ENCODE data around the gene SLC16A11.

The SLC16A11 gene

DNA sequence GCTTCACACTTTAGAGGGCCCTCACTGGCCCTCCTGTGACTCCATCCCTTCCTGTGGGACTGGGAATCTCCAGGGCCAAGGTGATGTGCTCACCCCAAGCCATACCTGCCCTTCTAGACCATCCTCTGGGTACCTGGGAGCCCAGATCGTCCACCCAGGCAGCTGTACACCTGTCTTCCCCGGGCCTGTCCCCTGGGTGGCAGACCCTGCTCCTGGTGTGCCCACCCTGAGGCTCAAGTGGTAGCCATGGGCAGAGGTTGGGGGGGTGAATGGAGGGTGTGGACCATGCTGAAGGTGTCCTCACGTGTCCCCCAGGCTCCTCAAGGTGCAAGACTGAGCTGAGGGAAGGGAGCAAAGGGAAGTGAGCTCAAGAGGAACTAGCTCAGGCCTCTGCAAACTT is 26.8 kb upstream of the SLC16A11 start:
- ChIA-PET POLR2A (ENCODE audit: low non-redundant PET) (no interaction called here), CTCF (no interaction called here)
- DNase-seq (ENCODE audit: low spot score) = no peak
- no peak overlapping the region for H3K27ac ChIP-seq
- TF ChIP-seq, protein P1, sequence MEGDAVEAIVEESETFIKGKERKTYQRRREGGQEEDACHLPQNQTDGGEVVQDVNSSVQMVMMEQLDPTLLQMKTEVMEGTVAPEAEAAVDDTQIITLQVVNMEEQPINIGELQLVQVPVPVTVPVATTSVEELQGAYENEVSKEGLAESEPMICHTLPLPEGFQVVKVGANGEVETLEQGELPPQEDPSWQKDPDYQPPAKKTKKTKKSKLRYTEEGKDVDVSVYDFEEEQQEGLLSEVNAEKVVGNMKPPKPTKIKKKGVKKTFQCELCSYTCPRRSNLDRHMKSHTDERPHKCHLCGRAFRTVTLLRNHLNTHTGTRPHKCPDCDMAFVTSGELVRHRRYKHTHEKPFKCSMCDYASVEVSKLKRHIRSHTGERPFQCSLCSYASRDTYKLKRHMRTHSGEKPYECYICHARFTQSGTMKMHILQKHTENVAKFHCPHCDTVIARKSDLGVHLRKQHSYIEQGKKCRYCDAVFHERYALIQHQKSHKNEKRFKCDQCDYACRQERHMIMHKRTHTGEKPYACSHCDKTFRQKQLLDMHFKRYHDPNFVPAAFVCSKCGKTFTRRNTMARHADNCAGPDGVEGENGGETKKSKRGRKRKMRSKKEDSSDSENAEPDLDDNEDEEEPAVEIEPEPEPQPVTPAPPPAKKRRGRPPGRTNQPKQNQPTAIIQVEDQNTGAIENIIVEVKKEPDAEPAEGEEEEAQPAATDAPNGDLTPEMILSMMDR (conservative IDR thresholded peaks at IDR 0.05; ENCODE audit: low read depth) = no peak

DNA sequence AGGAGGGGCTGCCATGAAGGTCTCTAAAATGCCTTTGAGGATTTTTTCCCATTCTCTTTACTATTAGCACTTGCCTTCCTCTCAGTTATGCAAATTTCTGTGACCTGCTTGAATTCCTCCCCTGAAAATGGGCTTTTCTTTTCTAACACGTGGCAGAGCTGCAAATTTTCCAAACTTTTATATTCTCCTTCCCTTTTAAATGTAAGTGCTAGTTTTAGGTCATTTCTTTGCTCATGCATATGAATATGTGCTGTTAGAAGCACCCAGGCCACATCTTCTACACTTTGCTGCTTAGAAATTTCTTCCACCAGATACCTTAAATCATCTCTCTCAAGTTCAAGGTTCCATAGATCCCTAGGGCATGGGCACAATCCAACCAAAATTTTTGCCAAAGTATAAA is 24.4 kb upstream of the SLC16A11 start:
- ChIA-PET CTCF (no interaction called here), POLR2A (ENCODE audit: low non-redundant PET) (no interaction called here)
- TF ChIP-seq, protein P1 (conservative IDR thresholded peaks at IDR 0.05; ENCODE audit: low read depth) = no peak
- DNase-seq (ENCODE audit: low spot score) = no peak
- H3K27ac ChIP-seq = no peak overlapping the region

DNA sequence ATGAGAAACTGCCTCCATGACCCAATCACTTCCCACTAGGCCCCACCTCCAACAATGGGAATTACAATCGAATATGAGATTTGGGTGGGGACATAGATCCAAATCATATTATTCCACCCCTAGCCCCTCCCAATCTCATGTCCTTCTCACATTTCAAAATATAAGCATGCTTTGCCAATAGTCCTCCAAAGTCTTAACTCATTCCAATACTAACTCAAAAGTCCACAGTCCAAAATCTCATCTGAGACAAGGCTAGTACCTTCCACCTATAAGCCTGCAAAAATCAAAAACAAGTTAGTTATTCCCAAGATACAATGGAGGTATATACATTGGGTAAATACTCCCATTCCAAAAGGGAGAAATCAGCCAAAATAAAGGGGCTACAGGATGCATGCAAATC is 23.3 kb upstream of the SLC16A11 start:
- ChIA-PET POLR2A (ENCODE audit: low non-redundant PET) (no interaction called here), CTCF (no interaction called here)
- H3K27ac ChIP-seq = no peak overlapping the region
- DNase-seq (ENCODE audit: low spot score) = no peak
- TF ChIP-seq, protein P1 (conservative IDR thresholded peaks at IDR 0.05; ENCODE audit: low read depth) = no peak

DNA sequence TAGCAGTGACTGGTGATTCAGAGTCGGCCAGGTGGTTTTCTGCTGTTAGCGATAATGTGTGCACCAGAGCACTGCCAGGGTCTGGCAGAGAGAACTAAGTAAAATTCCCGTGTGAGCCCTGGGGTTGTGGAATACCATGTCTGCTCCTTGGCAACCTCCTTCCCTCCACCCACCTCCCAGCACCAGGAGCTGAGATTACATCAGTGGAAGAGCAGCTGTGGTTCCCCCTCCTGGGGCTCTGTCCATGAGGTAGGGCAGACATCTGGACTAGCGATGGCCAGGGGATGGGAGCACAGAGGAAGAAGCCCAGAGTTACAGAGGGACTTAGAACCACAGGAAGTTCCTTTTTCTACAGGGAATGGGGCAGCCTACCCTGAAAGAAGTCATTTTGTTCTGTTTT is 20.4 kb upstream of the SLC16A11 start:
- TF ChIP-seq, protein P1 (conservative IDR thresholded peaks at IDR 0.05; ENCODE audit: low read depth) = no peak
- ChIA-PET POLR2A (ENCODE audit: low non-redundant PET) (no interaction called here), CTCF (interaction anchor here (0.7 to 1.1 kb wide), 2 partner anchors 19 to 53 kb away, joined by 3 read pairs; no protein-coding TSS in a partner anchor)
- DNase-seq (ENCODE audit: low spot score) = no peak
- no peak overlapping the region for H3K27ac ChIP-seq

DNA sequence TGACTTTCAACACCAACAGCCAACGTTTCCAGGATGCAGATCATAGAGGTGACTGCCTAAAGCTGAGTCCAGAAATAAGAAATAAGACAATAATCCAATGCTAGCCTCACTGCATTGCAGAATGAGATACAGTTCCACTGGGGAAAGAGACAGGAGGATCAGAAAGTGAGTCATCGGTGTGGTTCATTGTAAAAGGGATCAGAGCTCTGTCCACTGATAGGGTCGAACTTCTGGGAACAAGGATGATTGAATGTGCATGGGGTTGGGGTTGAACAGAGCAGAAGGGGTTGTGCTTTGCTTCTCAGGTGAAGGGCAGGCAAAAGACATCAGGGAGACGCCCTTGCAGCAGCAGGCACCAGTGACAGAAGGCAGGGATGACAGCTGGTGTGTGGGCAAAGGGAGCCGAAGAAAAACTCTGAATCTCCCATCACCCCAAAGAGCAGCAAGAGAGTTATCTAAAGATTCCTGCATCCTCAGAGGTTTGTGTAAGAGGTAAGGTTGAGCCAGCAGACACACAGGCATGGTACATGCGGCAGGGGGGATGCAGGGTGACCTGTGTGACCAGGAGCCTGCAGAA is 19.7 kb upstream of the SLC16A11 start:
- ChIA-PET POLR2A (ENCODE audit: low non-redundant PET) (no interaction called here), CTCF (no interaction called here)
- TF ChIP-seq, protein P1 (conservative IDR thresholded peaks at IDR 0.05; ENCODE audit: low read depth) = no peak
- H3K27ac ChIP-seq = no peak overlapping the region
- no peak for DNase-seq (ENCODE audit: low spot score)

DNA sequence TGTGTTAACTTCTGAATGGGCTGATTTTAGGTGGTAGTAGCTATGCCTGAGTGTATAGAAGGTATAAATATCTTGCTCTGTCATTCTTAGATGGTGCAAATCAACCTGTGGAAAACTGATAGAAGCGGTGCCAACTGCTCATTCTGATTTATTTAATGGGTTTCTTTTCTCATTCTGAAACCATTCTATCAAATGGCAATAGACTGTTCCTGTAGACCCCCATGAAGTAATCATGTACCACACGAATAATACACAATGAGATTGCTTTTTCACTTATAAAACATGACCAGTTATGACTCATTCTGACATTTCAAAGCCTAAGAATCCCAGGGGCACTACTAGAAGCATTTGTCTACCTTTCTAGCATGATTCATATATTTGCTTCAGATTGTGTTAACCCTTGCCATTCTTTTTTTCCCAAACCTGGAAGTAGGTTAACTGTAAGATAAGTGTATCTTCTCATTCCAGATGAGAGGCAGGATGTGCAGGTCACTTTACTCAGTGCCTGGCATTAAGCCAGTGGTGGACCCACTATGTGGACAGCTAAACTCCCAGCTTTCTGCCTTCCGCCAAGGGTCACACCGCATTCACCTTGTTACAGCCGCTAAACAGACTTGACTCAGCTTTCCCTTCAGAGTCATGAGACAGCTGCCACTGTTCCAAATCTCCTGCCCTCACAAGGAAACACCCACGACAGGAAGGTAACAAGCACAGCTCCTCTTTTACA is 16.4 kb upstream of the SLC16A11 start:
- peak overlapping the region; percentile 83 for H3K27ac ChIP-seq
- TF ChIP-seq, protein P1 (conservative IDR thresholded peaks at IDR 0.05; ENCODE audit: low read depth) = no peak
- ChIA-PET CTCF (interaction anchor here (0.6 to 1.1 kb wide), 5 partner anchors 8 to 117 kb away, joined by 3 to 6 read pairs (median 4); no protein-coding TSS in a partner anchor), POLR2A (ENCODE audit: low non-redundant PET) (no interaction called here)
- peak; percentile 90 for DNase-seq (ENCODE audit: low spot score)
